Astrocyte (in vitro differentiated cells and primary cell): ENCODE data around the gene PRKCB. TPM values are rescaled to one million over a fixed set of nuclear protein-coding genes. Genes with fewer than 3 reads are reported as not detected.

Source experiments
- DNase-seq: peaks from one replicate; pipeline ENCODE4 v3.0.0-alpha.2; 2010; ENCODE audit warnings: low read depth
- FAIRE-seq: peaks from 2 replicates; lab custom pipeline; 2011; peaks lifted over from hg19 to GRCh38; lab: Jason Lieb, UNC
- H2AFZ ChIP-seq: 2 replicates; pipeline ENCODE4 v1.6.0; 2012; ENCODE audit warnings: low read depth, low read length, inconsistent platforms
- H3K27ac ChIP-seq: 2 replicates; pipeline ENCODE4 v1.5.1; 2011; ENCODE audit warnings: low read depth, low read length, inconsistent platforms
- H3K27me3 ChIP-seq: 2 replicates; pipeline ENCODE4 v1.6.0; 2011; ENCODE audit warnings: low read length, inconsistent platforms; ENCODE audit not compliant: insufficient read depth
- H3K36me3 ChIP-seq: 2 replicates; pipeline ENCODE4 v1.5.1; 2011; ENCODE audit warnings: low read length, inconsistent platforms; ENCODE audit not compliant: insufficient read depth
- H3K4me1 ChIP-seq: 2 replicates; pipeline ENCODE4 v1.5.1; 2011; ENCODE audit warnings: low read length, inconsistent platforms; ENCODE audit not compliant: insufficient read depth
- H3K4me2 ChIP-seq: 2 replicates; pipeline ENCODE4 v1.6.0; 2012; ENCODE audit warnings: low read length, inconsistent platforms
- H3K4me3 ChIP-seq: 2 replicates; pipeline ENCODE4 v1.5.1; 2011; ENCODE audit warnings: low read depth, mild to moderate bottlenecking, low read length, inconsistent platforms; ENCODE audit not compliant: insufficient read depth
- H3K79me2 ChIP-seq: 2 replicates; pipeline ENCODE4 v1.6.0; 2012; ENCODE audit warnings: mild to moderate bottlenecking, low read length, inconsistent platforms; ENCODE audit not compliant: insufficient read depth
- H3K9ac ChIP-seq: 2 replicates; pipeline ENCODE4 v1.6.0; 2012; ENCODE audit warnings: mild to moderate bottlenecking, low read length, inconsistent platforms
- H3K9me3 ChIP-seq: 2 replicates; pipeline ENCODE4 v1.5.1; 2012; ENCODE audit warnings: low read depth, mild to moderate bottlenecking, low read length, inconsistent platforms; ENCODE audit not compliant: insufficient read depth
- H4K20me1 ChIP-seq: 2 replicates; pipeline ENCODE4 v1.6.0; 2012; ENCODE audit warnings: low read length, inconsistent platforms; ENCODE audit not compliant: insufficient read depth
- H3K27ac Mint-ChIP-seq: one replicate; pipeline ENCODE4 v1.8.0; 2021; ENCODE audit warnings: mild to moderate bottlenecking, mixed read lengths; ENCODE audit not compliant: unreplicated experiment
- H3K27me3 Mint-ChIP-seq: one replicate; pipeline ENCODE4 v1.8.0; 2021; ENCODE audit warnings: low read depth, mixed read lengths; ENCODE audit not compliant: unreplicated experiment
- H3K36me3 Mint-ChIP-seq: one replicate; pipeline ENCODE4 v1.8.0; 2021; ENCODE audit warnings: low read depth, mixed read lengths; ENCODE audit not compliant: unreplicated experiment
- H3K4me1 Mint-ChIP-seq: one replicate; pipeline ENCODE4 v1.8.0; 2021; ENCODE audit warnings: low read depth, mixed read lengths; ENCODE audit not compliant: unreplicated experiment
- H3K4me3 Mint-ChIP-seq: one replicate; pipeline ENCODE4 v1.8.0; 2021; ENCODE audit warnings: mild to moderate bottlenecking, moderate library complexity, mixed read lengths; ENCODE audit not compliant: unreplicated experiment
- H3K9me3 Mint-ChIP-seq: one replicate; pipeline ENCODE4 v1.8.0; 2021; ENCODE audit warnings: mild to moderate bottlenecking, mixed read lengths; ENCODE audit not compliant: unreplicated experiment
- EZH2 ChIP-seq: IDR thresholded peaks from 2 replicates; pipeline ENCODE4 v1.6.1; 2012; ENCODE audit warnings: mild to moderate bottlenecking, low read length, inconsistent platforms; ENCODE audit not compliant: insufficient read depth
- total RNA-seq: library from RNA; stranded (reverse); gene quantifications from 2 replicates; pipeline ENCODE4 v1.2.1, GENCODE V29; 2021
- TF ChIP-seq, protein P1 (sequence below): IDR thresholded peaks from 2 replicates; pipeline ENCODE4 v1.5.1; 2011; ENCODE audit warnings: low read depth, mild to moderate bottlenecking, inconsistent platforms, low read length, moderate library complexity; ENCODE audit not compliant: insufficient read depth

The PRKCB gene
- total RNA-seq, 1 donor from 2014 or later, result 2.5 TPM

- H3K4me3 Mint-ChIP-seq, result no peak overlapping the region
- no peak overlapping the region for H2AFZ ChIP-seq
- no peaks in the 10 kb centered on the region for H3K36me3 Mint-ChIP-seq
- no peak overlapping the region for H3K27ac Mint-ChIP-seq
- TF ChIP-seq, protein P1, sequence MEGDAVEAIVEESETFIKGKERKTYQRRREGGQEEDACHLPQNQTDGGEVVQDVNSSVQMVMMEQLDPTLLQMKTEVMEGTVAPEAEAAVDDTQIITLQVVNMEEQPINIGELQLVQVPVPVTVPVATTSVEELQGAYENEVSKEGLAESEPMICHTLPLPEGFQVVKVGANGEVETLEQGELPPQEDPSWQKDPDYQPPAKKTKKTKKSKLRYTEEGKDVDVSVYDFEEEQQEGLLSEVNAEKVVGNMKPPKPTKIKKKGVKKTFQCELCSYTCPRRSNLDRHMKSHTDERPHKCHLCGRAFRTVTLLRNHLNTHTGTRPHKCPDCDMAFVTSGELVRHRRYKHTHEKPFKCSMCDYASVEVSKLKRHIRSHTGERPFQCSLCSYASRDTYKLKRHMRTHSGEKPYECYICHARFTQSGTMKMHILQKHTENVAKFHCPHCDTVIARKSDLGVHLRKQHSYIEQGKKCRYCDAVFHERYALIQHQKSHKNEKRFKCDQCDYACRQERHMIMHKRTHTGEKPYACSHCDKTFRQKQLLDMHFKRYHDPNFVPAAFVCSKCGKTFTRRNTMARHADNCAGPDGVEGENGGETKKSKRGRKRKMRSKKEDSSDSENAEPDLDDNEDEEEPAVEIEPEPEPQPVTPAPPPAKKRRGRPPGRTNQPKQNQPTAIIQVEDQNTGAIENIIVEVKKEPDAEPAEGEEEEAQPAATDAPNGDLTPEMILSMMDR, result no peak
- TF ChIP-seq EZH2, result no peak
- H3K9me3 Mint-ChIP-seq, result peaks cover 3% of the 10 kb centered on the region
- H3K9ac ChIP-seq, result no peak overlapping the region
- no peaks in the 10 kb centered on the region for H3K4me1 Mint-ChIP-seq
- no peak overlapping the region for H3K4me3 ChIP-seq
- no peak overlapping the region for H3K27ac ChIP-seq
- H3K4me2 ChIP-seq, result no peak overlapping the region
- H3K36me3 ChIP-seq, result no peaks in the 10 kb centered on the region
- H4K20me1 ChIP-seq, result no peaks in the 10 kb centered on the region
- H3K9me3 ChIP-seq, result no peaks in the 10 kb centered on the region
- no peak for DNase-seq
- peaks cover 4% of the 10 kb centered on the region for H3K27me3 Mint-ChIP-seq
- H3K4me1 ChIP-seq, result no peaks in the 10 kb centered on the region
- no peaks in the 10 kb centered on the region for H3K27me3 ChIP-seq
- H3K79me2 ChIP-seq, result no peaks in the 10 kb centered on the region
- no peak for FAIRE-seq
Measured at GRCh38 chr16:23994615-23995014, 158.8 kb downstream of the PRKCB start.

GRCh38 chr16:23996258-23996955 is 160.6 kb downstream of the PRKCB start:
- Mint-ChIP-seq H3K4me1 (no peaks in the 10 kb centered on the region), H3K27ac (no peak overlapping the region), H3K9me3 (peaks cover 3% of the 10 kb centered on the region), H3K36me3 (no peaks in the 10 kb centered on the region), H3K27me3 (peaks cover 7% of the 10 kb centered on the region), H3K4me3 (no peak overlapping the region)
- Histone ChIP-seq H3K4me3 (no peak overlapping the region), H3K36me3 (no peaks in the 10 kb centered on the region), H3K9ac (no peak overlapping the region), H3K4me1 (no peaks in the 10 kb centered on the region), H4K20me1 (no peaks in the 10 kb centered on the region), H3K27me3 (no peaks in the 10 kb centered on the region), H3K79me2 (no peaks in the 10 kb centered on the region), H3K4me2 (no peak overlapping the region), H2AFZ (no peak overlapping the region), H3K9me3 (no peaks in the 10 kb centered on the region), H3K27ac (no peak overlapping the region)
- FAIRE-seq (no peak), DNase-seq (no peak)
- TF ChIP-seq EZH2, result no peak
- TF ChIP-seq, protein P1, result no peak

- Mint-ChIP-seq H3K27ac (no peak overlapping the region), H3K4me3 (no peak overlapping the region)
Measured at GRCh38 chr16:23998771-23999170, 163.0 kb downstream of the PRKCB start.

More at GRCh38 chr16:23998771-23999170, 163.0 kb downstream of the PRKCB start:
- no peaks in the 10 kb centered on the region for H3K36me3 ChIP-seq
- no peak overlapping the region for H3K9ac ChIP-seq
- DNase-seq, result no peak
- H3K36me3 Mint-ChIP-seq, result no peaks in the 10 kb centered on the region
- no peaks in the 10 kb centered on the region for H3K4me1 ChIP-seq
- FAIRE-seq, result no peak
- no peak for TF ChIP-seq EZH2
- TF ChIP-seq, protein P1, result no peak
- H3K4me2 ChIP-seq, result no peak overlapping the region
- peaks cover 13% of the 10 kb centered on the region for H3K27me3 Mint-ChIP-seq
- H3K9me3 ChIP-seq, result no peaks in the 10 kb centered on the region
- no peak overlapping the region for H3K4me3 ChIP-seq
- no peaks in the 10 kb centered on the region for H3K27me3 ChIP-seq
- peaks cover 3% of the 10 kb centered on the region for H3K9me3 Mint-ChIP-seq
- no peak overlapping the region for H2AFZ ChIP-seq
- H3K4me1 Mint-ChIP-seq, result no peaks in the 10 kb centered on the region
- no peak overlapping the region for H3K27ac ChIP-seq
- H4K20me1 ChIP-seq, result no peaks in the 10 kb centered on the region
- H3K79me2 ChIP-seq, result no peaks in the 10 kb centered on the region
